Measurements from ENCODE around the gene ASPSCR1. TPM values are rescaled to one million over a fixed set of nuclear protein-coding genes. Genes with fewer than 3 reads are reported as not detected.

ASPSCR1 gene
- total and polyA plus RNA-seq, 2 of the 13 experiments (the other 11 are each of a cell fraction or from before 2014, with no cell fraction given), result 274 to 314 TPM

- TF ChIP-seq, protein P1, sequence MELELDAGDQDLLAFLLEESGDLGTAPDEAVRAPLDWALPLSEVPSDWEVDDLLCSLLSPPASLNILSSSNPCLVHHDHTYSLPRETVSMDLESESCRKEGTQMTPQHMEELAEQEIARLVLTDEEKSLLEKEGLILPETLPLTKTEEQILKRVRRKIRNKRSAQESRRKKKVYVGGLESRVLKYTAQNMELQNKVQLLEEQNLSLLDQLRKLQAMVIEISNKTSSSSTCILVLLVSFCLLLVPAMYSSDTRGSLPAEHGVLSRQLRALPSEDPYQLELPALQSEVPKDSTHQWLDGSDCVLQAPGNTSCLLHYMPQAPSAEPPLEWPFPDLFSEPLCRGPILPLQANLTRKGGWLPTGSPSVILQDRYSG (CRISPR knock-in tag; IDR thresholded peaks at IDR 0.05), result no peak; the same call in none of the 2 replicates
- TF ChIP-seq CREBL2 (CRISPR knock-in tag; IDR thresholded peaks at IDR 0.05; ENCODE audit: borderline replicate concordance) (peak; percentile 98), PHF8 (CRISPR knock-in tag; IDR thresholded peaks at IDR 0.05) (peak; percentile 48), ZKSCAN5 (CRISPR knock-in tag; IDR thresholded peaks at IDR 0.05) (peak; percentile 80), ZNF770 (CRISPR knock-in tag; IDR thresholded peaks at IDR 0.05) (no peak; the same call in 1 of the 2 replicates), HOXA9 (CRISPR knock-in tag; IDR thresholded peaks at IDR 0.05; ENCODE audit: borderline replicate concordance) (peak; percentile 91), LRRFIP1 (CRISPR knock-in tag; conservative IDR thresholded peaks at IDR 0.05) (no peak; the same call in 1 of the 2 replicates), ZNF263 (CRISPR knock-in tag; IDR thresholded peaks at IDR 0.05) (peak; percentile 70), ZC3H4 (CRISPR knock-in tag; IDR thresholded peaks at IDR 0.05; ENCODE audit: borderline replicate concordance) (peak; percentile 98), HDAC1 (CRISPR knock-in tag; IDR thresholded peaks at IDR 0.05) (peak; percentile 97), ZNF275 (CRISPR knock-in tag; IDR thresholded peaks at IDR 0.05; ENCODE audit: borderline replicate concordance) (no peak; the same call in 1 of the 2 replicates), SCMH1 (CRISPR knock-in tag; IDR thresholded peaks at IDR 0.05; ENCODE audit: borderline replicate concordance) (no peak), NCOR1 (IDR thresholded peaks at IDR 0.05; ENCODE audit: borderline replicate concordance, low read length) (peak; percentile 72), ZNF33B (CRISPR knock-in tag; IDR thresholded peaks at IDR 0.05) (peak; percentile 99), RNF2 (conservative IDR thresholded peaks at IDR 0.05; ENCODE audit: low read depth) (peak; percentile 95), ZNF746 (CRISPR knock-in tag; IDR thresholded peaks at IDR 0.05) (peak; percentile 94)
- TF ChIP-seq, protein P2, sequence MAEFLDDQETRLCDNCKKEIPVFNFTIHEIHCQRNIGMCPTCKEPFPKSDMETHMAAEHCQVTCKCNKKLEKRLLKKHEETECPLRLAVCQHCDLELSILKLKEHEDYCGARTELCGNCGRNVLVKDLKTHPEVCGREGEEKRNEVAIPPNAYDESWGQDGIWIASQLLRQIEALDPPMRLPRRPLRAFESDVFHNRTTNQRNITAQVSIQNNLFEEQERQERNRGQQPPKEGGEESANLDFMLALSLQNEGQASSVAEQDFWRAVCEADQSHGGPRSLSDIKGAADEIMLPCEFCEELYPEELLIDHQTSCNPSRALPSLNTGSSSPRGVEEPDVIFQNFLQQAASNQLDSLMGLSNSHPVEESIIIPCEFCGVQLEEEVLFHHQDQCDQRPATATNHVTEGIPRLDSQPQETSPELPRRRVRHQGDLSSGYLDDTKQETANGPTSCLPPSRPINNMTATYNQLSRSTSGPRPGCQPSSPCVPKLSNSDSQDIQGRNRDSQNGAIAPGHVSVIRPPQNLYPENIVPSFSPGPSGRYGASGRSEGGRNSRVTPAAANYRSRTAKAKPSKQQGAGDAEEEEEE (CRISPR knock-in tag; IDR thresholded peaks at IDR 0.05; ENCODE audit: borderline replicate concordance), result peak; percentile 99; the same call in 1 of the 2 replicates
- TF ChIP-seq, protein P3, sequence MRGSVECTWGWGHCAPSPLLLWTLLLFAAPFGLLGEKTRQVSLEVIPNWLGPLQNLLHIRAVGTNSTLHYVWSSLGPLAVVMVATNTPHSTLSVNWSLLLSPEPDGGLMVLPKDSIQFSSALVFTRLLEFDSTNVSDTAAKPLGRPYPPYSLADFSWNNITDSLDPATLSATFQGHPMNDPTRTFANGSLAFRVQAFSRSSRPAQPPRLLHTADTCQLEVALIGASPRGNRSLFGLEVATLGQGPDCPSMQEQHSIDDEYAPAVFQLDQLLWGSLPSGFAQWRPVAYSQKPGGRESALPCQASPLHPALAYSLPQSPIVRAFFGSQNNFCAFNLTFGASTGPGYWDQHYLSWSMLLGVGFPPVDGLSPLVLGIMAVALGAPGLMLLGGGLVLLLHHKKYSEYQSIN (CRISPR knock-in tag; IDR thresholded peaks at IDR 0.05; ENCODE audit: borderline replicate concordance), result peak; percentile 64; the same call in 1 of the 2 replicates
Observed at GRCh38 chr17:81992306-81993102, 15.1 kb downstream of the ASPSCR1 start (continued).
